WTC11 (cell line): ENCODE measurements around the gene TNPO1. TPM values are rescaled to one million over a fixed set of nuclear protein-coding genes. Genes with fewer than 3 reads are reported as not detected.

ENCODE experiments used
- ATAC-seq: fragments of 200-7000 bp; cut with Tn5 transposase; 2 replicates; pipeline ENCODE4 v1.10.0; 2021; ENCODE audit warnings: mild to moderate bottlenecking, moderate library complexity
- CTCF ChIA-PET: fragments of 300-600 bp; sonication (Branson Sonifier 250); formaldehyde crosslinking; loops from one replicate; lab custom pipeline; 2021; ENCODE audit warnings: antibody characterized with exemption; lab: Charles Lee
- POLR2A ChIA-PET: fragments of 350-600 bp; sonication (Branson Sonifier 250); formaldehyde crosslinking; loops from one replicate; lab custom pipeline; 2021; ENCODE audit warnings: antibody characterized with exemption; lab: Charles Lee
- DNase-seq: peaks from one replicate; pipeline ENCODE4 v3.0.0; 2021; ENCODE audit warnings: low spot score
- H3K27ac Mint-ChIP-seq: 2 replicates; pipeline ENCODE4 v1.8.0; 2021; ENCODE audit warnings: mixed read lengths
- H3K27me3 Mint-ChIP-seq: 2 replicates; pipeline ENCODE4 v1.8.0; 2021; ENCODE audit warnings: low read depth, mild to moderate bottlenecking, moderate library complexity, mixed read lengths
- H3K36me3 Mint-ChIP-seq: 2 replicates; pipeline ENCODE4 v1.8.0; 2021; ENCODE audit warnings: mixed read lengths
- H3K4me1 Mint-ChIP-seq: 2 replicates; pipeline ENCODE4 v1.8.0; 2022; ENCODE audit warnings: mixed read lengths
- H3K4me3 Mint-ChIP-seq: 2 replicates; pipeline ENCODE4 v1.8.0; 2021; ENCODE audit warnings: mild to moderate bottlenecking, moderate library complexity, mixed read lengths
- H3K9me3 Mint-ChIP-seq: 2 replicates; pipeline ENCODE4 v1.8.0; 2021; ENCODE audit warnings: mixed read lengths
- ARID4B ChIP-seq: sonication (generic); formaldehyde crosslinking; IDR thresholded peaks from 2 replicates; pipeline ENCODE4 v1.8.0; 2023; ENCODE audit warnings: missing genetic modification reagents, mild to moderate bottlenecking, borderline replicate concordance
- CDX4 ChIP-seq: fragments of 250-450 bp; sonication (Bioruptor Pico); IDR thresholded peaks from 2 replicates; pipeline ENCODE4 v1.9.0; 2021; ENCODE audit warnings: moderate library complexity, mild to moderate bottlenecking, inconsistent platforms, borderline replicate concordance
- CTCF ChIP-seq: fragments of 200-600 bp; IDR thresholded peaks from 2 replicates; pipeline ENCODE4 v1.8.0; 2022; ENCODE audit warnings: antibody characterized with exemption
- EMX1 ChIP-seq: fragments of 250-450 bp; sonication (Bioruptor Pico); IDR thresholded peaks from 2 replicates; pipeline ENCODE4 v1.8.0; 2021; ENCODE audit warnings: mild to moderate bottlenecking
- FOXP1 ChIP-seq: sonication (generic); formaldehyde crosslinking; IDR thresholded peaks from 2 replicates; pipeline ENCODE4 v1.8.0; 2022; ENCODE audit warnings: missing genetic modification reagents, mild to moderate bottlenecking, moderate library complexity, borderline replicate concordance
- NR1H2 ChIP-seq: sonication (generic); formaldehyde crosslinking; IDR thresholded peaks from 2 replicates; pipeline ENCODE4 v1.9.0; 2021; ENCODE audit warnings: mild to moderate bottlenecking, moderate library complexity, missing genetic modification reagents
- RORB ChIP-seq: fragments of 250-450 bp; sonication (Bioruptor Pico); IDR thresholded peaks from 2 replicates; pipeline ENCODE4 v1.9.0; 2021; ENCODE audit warnings: mild to moderate bottlenecking
- USF2 ChIP-seq: sonication (generic); formaldehyde crosslinking; IDR thresholded peaks from 2 replicates; pipeline ENCODE4 v1.8.1; 2023; ENCODE audit warnings: mild to moderate bottlenecking, missing genetic modification reagents, moderate library complexity
- ZMAT4 ChIP-seq: fragments of 250-450 bp; sonication (Bioruptor Pico); IDR thresholded peaks from 2 replicates; pipeline ENCODE4 v1.9.0; 2021; ENCODE audit warnings: mild to moderate bottlenecking
- ZNF219 ChIP-seq: sonication (generic); formaldehyde crosslinking; IDR thresholded peaks from 2 replicates; pipeline ENCODE4 v1.8.0; 2023; ENCODE audit warnings: missing genetic modification reagents, mild to moderate bottlenecking, borderline replicate concordance
- ZNF281 ChIP-seq: sonication (generic); formaldehyde crosslinking; IDR thresholded peaks from 2 replicates; pipeline ENCODE4 v1.8.0; 2023; ENCODE audit warnings: mild to moderate bottlenecking, missing genetic modification reagents
- ZNF416 ChIP-seq: fragments of 250-450 bp; sonication (Bioruptor Pico); IDR thresholded peaks from 2 replicates; pipeline ENCODE4 v1.9.0; 2021; ENCODE audit warnings: mild to moderate bottlenecking, inconsistent platforms
- total RNA-seq: library from RNA; stranded (reverse); gene quantifications from 3 replicates; pipeline ENCODE4 v1.2.3, GENCODE V29; 2021

The TNPO1 gene
- total RNA-seq, 1 experiment from 2014 or later: 150 TPM

GRCh38 chr5:72889324-72889723 is 72.9 kb downstream of the TNPO1 start (continued):
- no peak for TF ChIP-seq USF2
- no peak for TF ChIP-seq FOXP1 (CRISPR knock-in tag)

- Mint-ChIP-seq H3K4me3 (no peak overlapping the region), H3K36me3 (peaks cover 78% of the 10 kb centered on the region), H3K27me3 (no peaks in the 10 kb centered on the region), H3K4me1 (no peaks in the 10 kb centered on the region), H3K9me3 (no peaks in the 10 kb centered on the region), H3K27ac (no peak overlapping the region)
- TF ChIP-seq CDX4 (CRISPR knock-in tag): no peak
- no peak for TF ChIP-seq CTCF
- TF ChIP-seq USF2: no peak
- TF ChIP-seq RORB: no peak
- no peak for TF ChIP-seq ZMAT4 (CRISPR knock-in tag)
- TF ChIP-seq ZNF219 (CRISPR knock-in tag): no peak
- no peak for TF ChIP-seq ZNF281 (CRISPR knock-in tag)
- no peak for TF ChIP-seq ARID4B
- TF ChIP-seq ZNF416 (CRISPR knock-in tag): no peak
- no peak for TF ChIP-seq EMX1 (CRISPR knock-in tag)
- no peak for TF ChIP-seq NR1H2 (CRISPR knock-in tag)
- ChIA-PET POLR2A (no interaction called here), CTCF (no interaction called here)
- no peak for DNase-seq
- ATAC-seq: no peak
These were observed 76.4 kb downstream of the TNPO1 start for GRCh38 chr5:72892846-72893245.
